ENCODE results near the gene GRM8. TPM values are rescaled to one million over a fixed set of nuclear protein-coding genes. Genes with fewer than 3 reads are reported as not detected.

Gene GRM8
- total and polyA plus RNA-seq, 9 of the 15 experiments (the other 6 are each of a cell fraction or from before 2014, with no cell fraction given), result 0.13 TPM; not detected in 7

DNA sequence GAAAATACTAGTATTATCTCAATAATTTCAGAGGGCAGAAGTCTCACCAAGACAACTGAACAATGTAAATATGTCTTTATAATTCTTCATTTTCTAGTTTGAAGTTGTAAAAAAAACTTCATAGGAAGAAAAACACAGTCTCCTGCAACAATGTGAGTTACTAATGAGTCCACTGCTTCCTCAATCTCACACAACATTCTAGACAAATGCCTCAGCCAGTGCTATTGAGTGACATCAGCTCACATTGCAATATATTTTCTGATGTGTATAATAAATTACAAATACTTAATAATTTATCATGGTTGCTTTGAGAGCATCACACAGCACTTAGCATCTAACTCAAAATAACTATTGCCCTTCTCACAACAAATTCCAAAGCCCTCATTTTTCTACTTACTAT lies 321.2 kb downstream of the GRM8 start (continued):
- TF ChIP-seq REST (IDR thresholded peaks at IDR 0.05; ENCODE audit: borderline replicate concordance) (no peak), REST (CRISPR knock-in tag; IDR thresholded peaks at IDR 0.05; ENCODE audit: low read depth) (no peak), ZNF699 (CRISPR knock-in tag; IDR thresholded peaks at IDR 0.05; ENCODE audit: insufficient replicate concordance) (no peak), CREB5 (CRISPR knock-in tag; IDR thresholded peaks at IDR 0.05) (no peak), ID3 (CRISPR knock-in tag; IDR thresholded peaks at IDR 0.05) (no peak), ID3 (tag; IDR thresholded peaks at IDR 0.05) (no peak)

Data from K562 (cell line).